CD4-positive, alpha-beta T cell (primary cell): ENCODE data around the gene FOCAD. TPM values are rescaled to one million over a fixed set of nuclear protein-coding genes. Genes with fewer than 3 reads are reported as not detected.

Experiments
- ATAC-seq: fragments of 200-7000 bp; cut with Tn5 transposase; one replicate; pipeline ENCODE4 v1.10.0; 2022; ENCODE audit warnings: mild to moderate bottlenecking; ENCODE audit not compliant: poor library complexity
- CTCF ChIA-PET: fragments of 350-600 bp; sonication (Branson Sonifier 250); formaldehyde crosslinking; loops from one replicate; lab custom pipeline; 2021; ENCODE audit warnings: antibody characterized with exemption, inconsistent platforms; lab: Charles Lee
- POLR2A ChIA-PET: fragments of 350-600 bp; sonication (Branson Sonifier 250); formaldehyde crosslinking; loops from one replicate; lab custom pipeline; 2021; ENCODE audit warnings: antibody characterized with exemption, inconsistent platforms; lab: Charles Lee
- DNase-seq, 14 experiments: peaks; one replicate each; pipeline ENCODE4 v3.0.0-alpha.2; 2013 to 2020; ENCODE audit warnings: mixed read lengths in 2 of 14
- H3K27ac ChIP-seq, 2 donors: one replicate each; pipeline versions ENCODE4 v1.5.1 to v1.7.0; 2013; ENCODE audit warnings: low read length in 2 of 2, low read depth in 1 of 2, mild to moderate bottlenecking in 1 of 2
- H3K27me3 ChIP-seq, 2 experiments: 1 replicate in 1 of 2; 2 replicates in 1 of 2; pipeline versions ENCODE4 v1.6.1 to v1.7.0; 2013; ENCODE audit warnings: low read length in 2 of 2, control low read depth in 1 of 2, mild to moderate bottlenecking in 1 of 2, moderate library complexity in 1 of 2; ENCODE audit not compliant: insufficient read depth in 2 of 2, control insufficient read depth in 1 of 2
- H3K36me3 ChIP-seq: one replicate; pipeline ENCODE4 v1.6.1; 2013; ENCODE audit warnings: low read length, control low read depth; ENCODE audit not compliant: insufficient read depth
- H3K4me1 ChIP-seq: one replicate; pipeline ENCODE4 v1.6.1; 2013; ENCODE audit warnings: low read length, control low read depth; ENCODE audit not compliant: insufficient read depth
- H3K4me3 ChIP-seq: one replicate; pipeline ENCODE4 v1.5.1; 2013; ENCODE audit warnings: mild to moderate bottlenecking, low read length, moderate library complexity
- H3K9me3 ChIP-seq, 2 experiments: 1 replicate in 1 of 2; 2 replicates in 1 of 2; pipeline versions ENCODE4 v1.6.1 to v1.7.0; 2013; ENCODE audit warnings: low read length in 2 of 2, mild to moderate bottlenecking in 2 of 2, control low read depth in 1 of 2, moderate library complexity in 1 of 2; ENCODE audit not compliant: control insufficient read depth in 1 of 2, insufficient read depth in 1 of 2
- H3K27ac Mint-ChIP-seq: one replicate; pipeline ENCODE4 v1.8.0; 2020; ENCODE audit warnings: mixed read lengths
- H3K27me3 Mint-ChIP-seq: one replicate; pipeline ENCODE4 v1.8.0; 2021; ENCODE audit warnings: mixed read lengths
- H3K36me3 Mint-ChIP-seq: one replicate; pipeline ENCODE4 v1.8.0; 2021; ENCODE audit warnings: low read depth, mixed read lengths
- H3K4me1 Mint-ChIP-seq: one replicate; pipeline ENCODE4 v1.8.0; 2021; ENCODE audit warnings: low read depth, mixed read lengths
- H3K4me3 Mint-ChIP-seq: one replicate; pipeline ENCODE4 v1.8.0; 2020; ENCODE audit warnings: mild to moderate bottlenecking, mixed read lengths
- H3K9me3 Mint-ChIP-seq: one replicate; pipeline ENCODE4 v1.8.0; 2020; ENCODE audit warnings: mixed read lengths
- intact Hi-C, 2 experiments: fragments of 100-400 bp; cut with DNase I in 1 of 2; cut with micrococcal nuclease in 1 of 2; formaldehyde crosslinking; loops; one replicate each; pipeline versions ENCODE4 v1.15.1 to v1.9.0; 2023 to 2025; cut with DNase I, micrococcal nuclease
- total RNA-seq, 174 experiments: library from RNA in 2 of 174; stranded (reverse) in 2 of 174; gene quantifications; one replicate each; pipeline ENCODE4 v1.2.3 and lab custom pipeline; 2021 to 2026
- TF ChIP-seq, protein P1 (sequence below): fragments of 200-600 bp; IDR thresholded peaks from one replicate; pipeline ENCODE4 v1.8.0; 2022; ENCODE audit warnings: antibody characterized with exemption, mild to moderate bottlenecking

The FOCAD gene
- total RNA-seq, 2 experiments from 2014 or later, result 12.4 to 14.1 TPM

DNA sequence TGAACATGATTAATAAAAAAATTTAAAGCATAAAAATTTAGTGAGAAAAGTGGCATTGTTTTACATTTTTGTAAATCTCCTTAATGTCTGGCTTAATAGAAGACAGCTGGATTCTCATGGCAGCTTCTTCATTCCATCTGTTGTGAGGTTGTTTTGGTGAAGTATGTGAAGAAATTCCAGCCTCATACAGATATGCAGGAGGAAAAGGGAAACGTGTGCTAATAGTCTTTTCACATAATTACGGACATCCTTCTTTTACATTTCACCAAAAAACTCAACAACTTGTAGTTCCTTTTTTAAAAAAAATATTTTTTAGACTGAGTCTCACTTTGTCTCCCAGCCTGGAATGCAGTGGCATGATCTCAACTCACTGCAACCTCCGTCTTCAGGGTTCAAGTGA is 300.4 kb downstream of the FOCAD start:
- CTCF ChIA-PET, result interaction anchor here (1.0 kb wide), 1 partner anchor 17 kb away, joined by 3 read pairs; no protein-coding TSS in a partner anchor
- Histone ChIP-seq H3K27me3 (no peaks in the 10 kb centered on the region), H3K9me3 (no peaks in the 10 kb centered on the region), H3K36me3 (peaks cover 13% of the 10 kb centered on the region), H3K27ac (no peak overlapping the region), H3K4me3 (no peak overlapping the region), H3K4me1 (no peaks in the 10 kb centered on the region)
- Mint-ChIP-seq H3K4me1 (no peaks in the 10 kb centered on the region), H3K9me3 (no peaks in the 10 kb centered on the region), H3K27me3 (no peaks in the 10 kb centered on the region), H3K27ac (no peak overlapping the region), H3K4me3 (no peak overlapping the region), H3K36me3 (peaks cover 73% of the 10 kb centered on the region)
- intact Hi-C loops, result no loop called here
- POLR2A ChIA-PET, result no interaction called here
- DNase-seq (no peak), ATAC-seq (no peak)
- TF ChIP-seq, protein P1, sequence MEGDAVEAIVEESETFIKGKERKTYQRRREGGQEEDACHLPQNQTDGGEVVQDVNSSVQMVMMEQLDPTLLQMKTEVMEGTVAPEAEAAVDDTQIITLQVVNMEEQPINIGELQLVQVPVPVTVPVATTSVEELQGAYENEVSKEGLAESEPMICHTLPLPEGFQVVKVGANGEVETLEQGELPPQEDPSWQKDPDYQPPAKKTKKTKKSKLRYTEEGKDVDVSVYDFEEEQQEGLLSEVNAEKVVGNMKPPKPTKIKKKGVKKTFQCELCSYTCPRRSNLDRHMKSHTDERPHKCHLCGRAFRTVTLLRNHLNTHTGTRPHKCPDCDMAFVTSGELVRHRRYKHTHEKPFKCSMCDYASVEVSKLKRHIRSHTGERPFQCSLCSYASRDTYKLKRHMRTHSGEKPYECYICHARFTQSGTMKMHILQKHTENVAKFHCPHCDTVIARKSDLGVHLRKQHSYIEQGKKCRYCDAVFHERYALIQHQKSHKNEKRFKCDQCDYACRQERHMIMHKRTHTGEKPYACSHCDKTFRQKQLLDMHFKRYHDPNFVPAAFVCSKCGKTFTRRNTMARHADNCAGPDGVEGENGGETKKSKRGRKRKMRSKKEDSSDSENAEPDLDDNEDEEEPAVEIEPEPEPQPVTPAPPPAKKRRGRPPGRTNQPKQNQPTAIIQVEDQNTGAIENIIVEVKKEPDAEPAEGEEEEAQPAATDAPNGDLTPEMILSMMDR, result no peak

DNA sequence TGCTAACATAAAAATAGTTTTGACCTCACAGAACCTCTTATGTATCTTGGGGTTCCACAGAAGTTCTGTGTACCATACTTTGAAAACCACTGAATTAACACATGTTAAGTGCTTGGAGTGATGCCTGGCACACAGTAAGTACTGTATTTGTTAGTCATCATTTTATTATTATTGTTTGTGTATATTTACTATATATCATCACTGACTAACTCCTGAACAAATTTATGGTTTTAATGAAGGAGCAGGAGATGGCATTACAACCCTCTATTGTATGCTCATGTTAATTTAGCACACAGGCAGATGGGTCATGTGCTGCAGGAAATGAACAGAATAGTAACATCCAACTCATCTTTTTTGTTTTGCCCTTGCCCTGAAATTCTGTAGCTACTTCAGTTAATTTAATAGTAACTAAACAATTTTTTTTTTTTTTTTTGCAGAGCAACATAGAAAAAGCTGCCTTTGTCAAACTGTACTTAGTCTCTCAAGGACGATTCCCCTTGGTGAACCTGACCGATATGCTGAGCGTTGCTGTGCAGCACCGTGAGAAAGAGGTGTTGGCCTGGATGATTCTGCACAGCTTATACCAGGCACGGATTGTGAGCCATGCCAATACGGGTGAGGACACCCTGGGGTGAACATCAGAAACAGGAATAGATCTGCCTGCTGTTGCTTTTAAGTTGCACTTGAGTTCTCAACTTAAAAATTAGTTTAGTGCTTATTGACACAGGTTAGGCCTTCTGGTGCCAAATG is 302.0 kb downstream of the FOCAD start:
- no peaks in the 10 kb centered on the region for H3K9me3 ChIP-seq
- H3K4me3 ChIP-seq, result no peak overlapping the region
- no peaks in the 10 kb centered on the region for H3K9me3 Mint-ChIP-seq
- H3K4me3 Mint-ChIP-seq, result no peak overlapping the region
- ChIA-PET POLR2A (no interaction called here), CTCF (no interaction called here)
- intact Hi-C loops, result no loop called here
- H3K36me3 Mint-ChIP-seq, result peaks cover 79% of the 10 kb centered on the region
- H3K27ac ChIP-seq, result no peak overlapping the region
- H3K4me1 ChIP-seq, result peaks cover 3% of the 10 kb centered on the region
- no peak for DNase-seq
- H3K4me1 Mint-ChIP-seq, result no peaks in the 10 kb centered on the region
- no peak overlapping the region for H3K27ac Mint-ChIP-seq
- peaks cover 21% of the 10 kb centered on the region for H3K36me3 ChIP-seq
- TF ChIP-seq, protein P1, result no peak
- no peak for ATAC-seq
- no peaks in the 10 kb centered on the region for H3K27me3 Mint-ChIP-seq
- H3K27me3 ChIP-seq, result no peaks in the 10 kb centered on the region

DNA sequence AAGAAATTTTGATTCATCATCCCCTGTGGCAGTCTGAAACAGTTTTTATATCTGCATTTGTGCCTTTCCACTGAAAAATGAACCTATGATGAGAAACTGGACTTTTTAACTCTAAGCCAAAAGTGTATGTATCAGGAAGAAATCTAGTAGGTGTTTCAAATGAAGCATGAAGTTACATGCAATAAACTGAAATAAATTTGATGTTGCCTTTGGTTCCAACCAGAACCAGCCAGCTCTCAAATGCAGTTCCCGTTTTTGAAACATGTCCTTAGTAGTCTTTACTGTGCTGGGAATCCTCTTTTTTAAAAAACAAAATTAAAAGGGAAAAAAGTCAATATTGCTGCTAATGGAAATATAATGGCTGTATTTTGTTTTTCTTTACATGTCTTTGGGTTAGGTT is 303.5 kb downstream of the FOCAD start:
- Mint-ChIP-seq H3K27ac (no peak overlapping the region), H3K4me1 (no peaks in the 10 kb centered on the region), H3K36me3 (peaks cover 75% of the 10 kb centered on the region), H3K9me3 (no peaks in the 10 kb centered on the region), H3K4me3 (no peak overlapping the region), H3K27me3 (no peaks in the 10 kb centered on the region)
- TF ChIP-seq, protein P1, result no peak
- DNase-seq, result no peak
- ATAC-seq, result no peak
- Histone ChIP-seq H3K9me3 (no peaks in the 10 kb centered on the region), H3K36me3 (peaks cover 14% of the 10 kb centered on the region), H3K27me3 (no peaks in the 10 kb centered on the region), H3K4me3 (no peak overlapping the region), H3K27ac (no peak overlapping the region), H3K4me1 (peaks cover 3% of the 10 kb centered on the region)
- POLR2A ChIA-PET, result no interaction called here
- intact Hi-C loops, result no loop called here
- CTCF ChIA-PET, result no interaction called here
